Stimulated activated CD4-positive, alpha-beta T cell treated with anti-CD3 and anti-CD28 coated beads, Interleukin-1b, Interleukin-23, amount 100 ng/mL, for 48 hours (primary cell): Measurements from ENCODE around the gene SELENBP1.

Experiments
- DNase-seq: peaks from one replicate; pipeline ENCODE4 v3.0.0-alpha.2; 2020

SELENBP1 gene

GRCh38 chr1:151343587-151343986, 28.9 kb downstream of the SELENBP1 start:
- DNase-seq, result no peak

GRCh38 chr1:151342569-151342968, 29.9 kb downstream of the SELENBP1 start:
- DNase-seq, result no peak

GRCh38 chr1:151342021-151342420, 30.5 kb downstream of the SELENBP1 start:
- DNase-seq, result no peak

- DNase-seq, result peak; percentile 46
Measured at GRCh38 chr1:151340870-151341754, 31.4 kb downstream of the SELENBP1 start.

- no peak for DNase-seq
Measured at GRCh38 chr1:151336556-151336955, 35.9 kb downstream of the SELENBP1 start.

- no peak for DNase-seq
Measured at GRCh38 chr1:151334822-151335221, 37.7 kb downstream of the SELENBP1 start.

GRCh38 chr1:151327903-151328674, 44.4 kb downstream of the SELENBP1 start:
- DNase-seq, result no peak

GRCh38 chr1:151327223-151327902, 45.1 kb downstream of the SELENBP1 start, which contains the start of gene PI4KB:
PI4KB (minus strand) TSS chr1:151327416; CDS start chr1:151316481, 10,935 bp downstream.
- DNase-seq, result peak; percentile 89

GRCh38 chr1:151326619-151327222, 45.8 kb downstream of the SELENBP1 start:
- DNase-seq, result peak; percentile 65

GRCh38 chr1:151325646-151326429, 46.7 kb downstream of the SELENBP1 start:
- no peak for DNase-seq

- no peak for DNase-seq
Measured at GRCh38 chr1:151325231-151325630, 47.3 kb downstream of the SELENBP1 start.

- no peak for DNase-seq
Measured at GRCh38 chr1:151324390-151324930, 48.0 kb downstream of the SELENBP1 start.

- no peak for DNase-seq
Measured at GRCh38 chr1:151318975-151319374, 53.5 kb downstream of the SELENBP1 start.

- no peak for DNase-seq
Measured at GRCh38 chr1:151315565-151316235, 56.8 kb downstream of the SELENBP1 start.
